Measurements from ENCODE around the gene FICD.
"Not testable (repeated sequence)": the region's sequence is repeated elsewhere in the genome, so short reads cannot be mapped to it uniquely, and the experiment has no call there.

FICD gene

DNA sequence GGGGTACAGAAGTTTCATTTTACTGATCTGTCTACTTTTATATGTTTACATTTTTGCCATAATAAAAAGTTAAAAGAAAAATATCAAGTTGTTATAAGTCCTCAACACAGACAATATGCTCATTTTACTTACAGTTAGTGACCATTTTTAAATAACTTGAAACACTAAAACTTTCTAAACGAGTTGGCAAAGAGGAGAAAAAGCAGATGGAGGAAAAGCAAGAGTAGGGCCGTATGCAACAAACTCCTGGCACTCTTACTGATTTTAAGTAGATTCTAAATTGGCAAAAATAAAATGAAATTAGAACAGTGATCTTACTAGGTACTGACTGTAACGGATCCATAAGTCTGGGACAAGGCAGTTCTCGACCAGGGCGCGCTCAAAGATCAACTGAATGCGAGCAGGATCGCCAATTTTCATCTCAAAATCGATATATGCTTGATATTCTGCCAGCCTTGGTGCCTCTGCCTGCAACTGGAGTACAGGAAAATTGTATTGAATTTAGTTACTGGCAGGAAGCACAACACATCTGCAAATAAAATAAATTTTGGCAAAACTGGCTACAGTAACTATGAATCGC, 23.6 kb downstream of the FICD start:
- no peak for DNase-seq

DNA sequence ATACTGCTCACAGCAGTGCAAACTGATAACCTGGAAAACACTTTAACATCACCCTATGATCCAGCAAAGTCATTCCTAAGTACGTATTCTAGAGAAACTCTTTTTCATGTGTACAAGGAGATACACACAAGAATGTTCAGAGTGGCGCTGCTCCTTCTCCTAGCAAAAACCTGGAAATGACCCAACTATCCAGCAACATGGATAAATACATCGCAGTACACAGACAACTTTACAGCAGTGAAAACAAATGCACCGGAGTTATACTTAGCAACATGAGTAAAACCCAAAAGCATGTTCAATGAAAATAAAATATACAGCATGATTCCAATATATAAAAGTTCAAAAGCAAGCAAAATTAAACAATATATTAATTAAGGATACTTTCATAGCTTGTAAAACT, 27.2 kb downstream of the FICD start:
- no peak for DNase-seq

DNA sequence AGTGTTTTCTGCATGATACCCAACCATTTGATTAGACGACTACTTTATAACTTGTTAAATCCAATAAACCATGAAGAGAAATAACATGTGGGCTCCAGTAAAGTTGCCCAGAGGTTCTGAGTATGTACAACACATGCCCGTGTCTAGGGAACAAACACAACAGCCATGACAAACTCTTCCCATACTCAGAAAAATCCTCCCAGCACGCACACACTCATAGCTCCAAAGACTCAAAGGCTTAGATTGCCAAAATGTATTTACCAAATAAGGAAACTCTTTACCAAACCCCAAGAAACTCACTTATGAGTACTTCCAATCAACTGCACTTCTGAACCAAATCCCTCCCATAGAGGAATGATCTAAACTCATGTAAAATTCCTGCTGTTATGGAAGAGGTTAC, 28.6 kb downstream of the FICD start:
- DNase-seq: no peak

DNA sequence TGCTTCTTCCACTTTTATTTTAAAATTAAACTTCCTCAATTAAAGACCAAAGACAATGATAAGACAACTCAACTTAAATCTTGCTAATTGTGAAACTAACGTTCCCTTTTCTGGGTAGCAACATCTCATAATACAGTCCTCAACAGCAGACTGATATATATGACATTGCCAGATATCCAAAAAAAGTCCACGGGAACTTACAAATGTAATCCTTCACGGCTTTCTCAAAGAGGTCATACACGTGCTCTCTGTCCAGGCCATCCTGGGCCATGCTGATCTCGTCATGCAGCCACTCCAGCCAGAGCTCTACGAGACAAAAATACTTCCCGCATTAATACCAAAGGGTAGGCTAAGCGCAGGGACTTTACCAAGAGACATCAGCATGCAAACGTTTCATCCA, 32.6 kb downstream of the FICD start:
- DNase-seq: no peak

DNA sequence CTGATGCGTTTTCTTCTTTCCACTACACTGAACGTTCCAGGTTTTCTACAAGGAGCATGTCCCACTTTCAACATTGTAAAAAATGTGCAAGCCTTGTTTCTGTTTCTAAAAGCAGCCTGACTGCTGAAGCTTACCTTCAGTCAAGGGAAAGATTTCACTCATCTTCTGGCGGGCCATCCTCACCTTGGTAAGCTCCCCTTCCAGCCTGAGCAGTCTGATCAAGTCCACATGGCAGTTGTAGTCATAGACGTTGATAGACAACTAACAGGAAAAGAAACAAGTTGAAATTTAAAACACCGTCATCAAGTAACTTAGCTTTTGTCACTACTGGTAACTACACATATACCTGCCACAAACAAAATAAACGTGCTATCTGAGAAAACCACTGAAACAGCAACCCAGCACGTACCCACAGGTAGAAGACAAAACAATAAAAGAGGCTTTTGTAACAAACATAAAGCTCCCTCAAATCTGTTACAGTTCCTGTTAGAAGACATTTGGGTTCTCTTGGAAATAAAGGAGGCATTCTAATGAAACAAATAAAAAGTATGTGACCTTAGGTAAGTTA, 34.0 kb downstream of the FICD start:
- DNase-seq: no peak

DNA sequence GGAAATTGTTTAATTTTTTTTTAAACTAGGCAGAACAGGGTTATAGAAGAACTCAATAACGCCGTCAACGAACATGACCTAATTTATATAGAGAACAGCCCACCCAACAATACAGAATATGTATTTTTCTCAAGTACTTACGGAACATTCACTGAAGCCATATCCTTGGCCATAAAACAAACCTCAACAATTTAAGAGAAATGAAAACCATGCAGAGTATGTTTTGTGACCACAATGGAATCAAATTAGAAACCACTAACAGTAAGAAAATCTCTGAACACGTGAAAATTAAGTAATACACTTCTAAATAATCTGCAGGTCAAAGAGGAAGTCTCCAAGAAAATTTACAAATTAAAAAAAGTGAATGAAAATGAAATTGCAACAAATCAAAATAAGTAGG, 36.5 kb downstream of the FICD start:
- no peak for DNase-seq

DNA sequence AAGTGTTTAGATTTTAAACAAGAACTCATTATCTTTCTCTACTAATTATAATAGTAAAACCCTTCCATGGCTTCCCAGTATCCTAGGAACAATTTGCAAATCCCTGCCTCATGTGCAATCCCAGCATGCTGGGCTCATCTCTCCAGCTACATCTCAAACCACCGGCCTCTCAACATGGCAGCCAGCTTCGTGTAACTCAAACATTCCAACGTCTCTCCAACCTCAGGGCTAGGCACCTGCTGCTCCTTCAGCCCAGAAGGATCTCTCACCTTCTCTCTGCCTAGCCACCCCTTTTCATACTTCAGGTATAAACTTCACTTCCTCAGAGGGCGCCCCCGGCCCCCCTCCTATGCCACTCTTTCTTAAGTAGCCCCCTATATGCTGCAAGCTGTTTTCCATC, 38.7 kb downstream of the FICD start:
- DNase-seq: no peak

DNA sequence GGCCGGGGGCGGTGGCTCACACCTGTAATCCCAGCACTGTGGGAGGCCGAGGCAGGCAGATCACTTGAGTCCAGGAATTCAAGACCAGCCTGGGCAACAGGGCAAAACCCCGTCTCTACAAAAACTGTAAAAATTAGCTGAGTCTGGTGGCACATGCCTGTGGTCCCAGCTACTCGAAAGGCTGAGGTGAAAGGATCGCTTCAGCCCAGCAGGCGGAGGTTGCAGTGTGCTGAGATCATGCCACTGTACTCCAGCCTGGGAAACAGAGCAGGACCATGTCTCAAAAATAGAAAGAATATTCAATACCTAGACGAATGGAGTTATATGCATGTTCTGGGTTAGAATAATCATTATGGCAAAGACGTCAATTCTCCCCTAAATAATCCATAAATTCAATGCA, 40.3 kb downstream of the FICD start:
- DNase-seq: not testable (repeated sequence)

DNA sequence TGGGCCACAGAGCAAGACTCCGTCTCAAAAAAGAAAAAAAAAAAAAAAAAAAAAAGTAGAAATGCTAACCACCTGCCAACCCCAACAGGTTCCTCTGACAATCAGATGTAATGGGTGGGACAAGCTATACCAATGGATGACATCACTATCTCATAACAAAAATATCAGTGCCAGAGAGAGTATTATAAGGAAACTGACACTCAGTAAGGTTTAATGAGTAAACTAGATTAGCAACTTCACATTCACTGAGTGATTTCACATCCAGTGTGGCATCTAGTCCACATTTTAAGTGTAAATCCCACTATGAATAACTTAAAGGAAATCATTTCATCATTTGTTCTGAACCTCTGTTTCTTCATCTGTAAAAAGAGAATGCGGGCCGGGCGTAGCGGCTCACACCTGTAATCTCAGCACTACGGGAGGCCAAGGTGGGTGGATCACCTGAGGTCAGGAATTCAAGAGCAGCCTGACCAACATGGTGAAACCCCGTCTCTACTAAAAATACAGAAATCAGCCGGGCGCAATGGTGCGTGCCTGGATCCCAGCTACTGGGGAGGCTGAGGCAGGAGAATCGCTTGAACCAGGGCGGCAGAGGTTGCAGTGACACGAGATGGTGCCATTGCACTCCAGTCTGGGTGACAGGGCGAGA, 44.1 kb downstream of the FICD start:
- DNase-seq: no peak

DNA sequence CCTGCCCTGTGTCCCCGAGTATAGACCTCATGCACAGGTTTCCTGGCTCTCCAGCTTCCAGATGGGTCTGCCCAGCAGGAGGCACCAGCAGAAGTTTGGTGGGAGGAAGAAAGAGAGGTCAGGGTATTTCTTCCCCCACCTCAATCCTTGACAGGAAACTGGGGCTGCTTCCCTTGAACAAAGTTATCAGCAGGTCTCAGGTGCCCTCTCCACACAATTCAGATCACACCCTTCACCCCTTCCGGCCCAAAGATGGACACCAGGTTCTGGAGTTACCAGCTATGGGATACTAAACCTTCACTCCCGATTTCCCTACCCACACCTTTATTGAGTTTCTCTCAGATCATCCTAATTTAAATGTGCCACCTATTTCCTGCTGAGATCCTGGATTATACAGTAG, 44.7 kb downstream of the FICD start:
- no peak for DNase-seq

DNA sequence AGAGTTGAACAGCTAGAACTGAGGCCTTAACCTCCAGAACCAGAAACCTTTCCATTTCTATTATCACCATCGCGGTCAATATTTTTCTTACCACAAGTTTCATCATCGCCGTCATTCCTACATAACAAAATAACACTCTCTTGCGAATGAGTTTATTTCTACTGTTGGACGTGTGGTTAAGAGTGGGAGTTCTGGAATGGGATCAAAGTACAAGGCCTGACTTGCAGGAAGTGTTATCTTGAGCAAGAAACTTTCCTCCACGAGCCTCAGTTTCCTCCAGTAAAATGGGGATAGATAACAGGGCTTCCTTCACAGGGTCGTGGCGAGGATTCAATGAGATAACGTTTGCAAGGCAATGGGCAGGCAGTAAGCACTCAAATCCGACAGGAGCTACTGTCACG, 45.2 kb downstream of the FICD start:
- DNase-seq: no peak

DNA sequence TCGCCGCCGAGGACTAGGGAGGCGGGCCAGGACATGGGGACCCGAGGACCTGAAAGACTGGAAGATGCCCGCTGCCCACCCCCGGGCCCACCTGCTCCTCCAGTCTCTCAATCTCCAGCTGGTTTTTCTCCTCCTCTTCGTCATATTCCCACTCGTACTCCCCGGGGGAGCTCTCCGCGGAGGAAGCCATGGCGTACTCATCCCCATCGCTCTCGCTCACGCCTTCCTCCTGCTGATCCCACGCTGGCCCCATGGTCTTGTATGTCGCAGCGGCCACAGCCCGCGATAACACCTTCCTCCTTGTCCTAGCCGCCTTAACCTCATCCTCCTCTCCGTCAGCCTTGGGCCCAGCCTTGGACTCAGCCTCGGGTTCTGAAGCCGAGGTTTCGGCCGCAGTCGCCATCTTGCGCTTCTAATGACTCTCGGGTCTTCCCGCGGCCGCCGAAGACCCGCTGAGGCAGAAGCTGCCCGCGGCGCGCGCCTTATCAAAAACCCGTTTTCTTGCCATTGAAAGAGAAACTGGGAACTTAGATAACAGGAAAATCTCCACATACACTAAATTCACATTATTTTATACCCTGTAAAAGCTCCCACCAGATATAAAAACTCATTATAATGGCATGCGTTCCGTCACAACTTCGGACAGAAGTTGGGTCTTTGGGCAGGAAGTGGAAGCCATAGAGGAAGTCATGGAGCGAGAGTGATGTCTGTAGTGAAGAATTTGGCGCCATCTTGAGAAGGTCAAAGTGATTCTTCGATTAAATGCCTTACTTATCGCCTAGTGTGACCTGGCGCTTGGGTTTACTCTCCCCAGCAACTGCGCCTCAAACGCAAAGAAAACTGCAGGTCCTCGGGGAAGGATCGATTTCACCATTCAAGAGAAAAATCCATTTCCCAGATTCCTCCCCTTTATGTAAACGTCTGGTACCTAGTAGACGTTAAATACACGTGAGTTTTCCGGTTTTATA, 46.0 kb downstream of the FICD start, which contains the start of gene SART3:
SART3 (minus strand) TSS at position 422 of the 968 bp plus-strand sequence; CDS start at position 403, 19 bp downstream.
- peak; percentile 72 for DNase-seq

DNA sequence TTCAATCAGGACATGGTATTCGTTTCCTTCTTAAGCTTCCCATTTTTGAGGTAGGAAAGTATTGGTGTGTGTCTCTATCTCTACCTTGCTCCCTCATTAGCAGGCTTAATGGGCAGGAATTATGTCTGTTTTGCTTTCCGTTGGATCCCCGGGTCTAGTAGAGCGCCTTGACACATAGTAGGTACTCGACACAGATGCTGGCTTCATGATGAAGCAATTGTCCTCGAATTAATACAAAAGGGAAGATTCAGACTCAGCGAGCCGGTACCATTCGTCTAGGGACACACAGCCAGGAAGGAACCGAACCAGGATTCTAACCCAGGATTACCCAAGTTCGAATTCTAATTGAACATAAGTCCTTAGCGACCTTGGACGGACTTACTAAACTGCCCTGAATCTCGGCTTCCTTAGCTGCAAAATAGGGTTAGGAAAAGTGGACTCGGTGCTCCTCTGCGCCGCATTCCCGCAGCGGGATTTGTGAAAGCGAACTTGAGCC, 46.8 kb downstream of the FICD start:
- DNase-seq: no peak

DNA sequence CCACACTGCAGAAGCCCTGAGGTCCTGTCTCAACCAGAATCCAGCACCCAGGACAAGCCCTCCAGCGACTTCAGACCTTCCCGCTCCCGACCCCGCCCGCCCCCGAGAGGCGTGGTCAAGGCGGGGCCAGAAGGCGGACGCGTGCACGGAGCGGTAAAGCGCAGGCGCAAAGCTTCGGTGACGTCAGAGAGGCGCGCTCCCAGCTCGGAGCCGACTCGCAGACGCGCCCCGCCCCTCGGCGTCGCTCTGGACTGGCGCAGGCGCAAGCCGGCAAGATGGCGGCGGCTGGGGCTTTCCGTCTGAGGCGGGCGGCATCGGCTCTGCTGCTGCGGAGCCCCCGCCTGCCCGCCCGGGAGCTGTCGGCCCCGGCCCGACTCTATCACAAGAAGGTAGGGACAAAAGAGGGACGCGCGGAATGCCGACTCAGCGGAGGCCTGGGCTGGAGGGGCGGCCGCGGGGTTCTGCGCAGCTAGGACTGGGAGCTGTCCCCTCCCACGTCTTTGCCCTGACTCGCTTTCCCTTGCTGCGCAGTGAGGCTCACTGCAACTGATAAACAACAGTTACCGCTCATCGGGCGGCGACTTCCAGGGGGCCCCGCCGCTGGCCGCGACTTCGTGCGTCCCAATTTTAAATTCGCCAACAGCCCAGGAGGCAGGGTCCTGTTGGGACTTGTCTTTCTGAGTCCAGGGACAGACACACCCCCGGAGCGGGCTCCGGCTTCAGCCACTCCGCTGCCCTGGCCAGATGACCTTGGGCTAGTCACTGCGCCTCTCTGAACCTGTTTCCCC, 47.5 kb downstream of the FICD start, which contains the start of gene ISCU:
ISCU (plus strand) TSS at position 249 of the 788 bp plus-strand sequence; CDS start at position 276, 27 bp downstream.
- DNase-seq: peak; percentile 87

DNA sequence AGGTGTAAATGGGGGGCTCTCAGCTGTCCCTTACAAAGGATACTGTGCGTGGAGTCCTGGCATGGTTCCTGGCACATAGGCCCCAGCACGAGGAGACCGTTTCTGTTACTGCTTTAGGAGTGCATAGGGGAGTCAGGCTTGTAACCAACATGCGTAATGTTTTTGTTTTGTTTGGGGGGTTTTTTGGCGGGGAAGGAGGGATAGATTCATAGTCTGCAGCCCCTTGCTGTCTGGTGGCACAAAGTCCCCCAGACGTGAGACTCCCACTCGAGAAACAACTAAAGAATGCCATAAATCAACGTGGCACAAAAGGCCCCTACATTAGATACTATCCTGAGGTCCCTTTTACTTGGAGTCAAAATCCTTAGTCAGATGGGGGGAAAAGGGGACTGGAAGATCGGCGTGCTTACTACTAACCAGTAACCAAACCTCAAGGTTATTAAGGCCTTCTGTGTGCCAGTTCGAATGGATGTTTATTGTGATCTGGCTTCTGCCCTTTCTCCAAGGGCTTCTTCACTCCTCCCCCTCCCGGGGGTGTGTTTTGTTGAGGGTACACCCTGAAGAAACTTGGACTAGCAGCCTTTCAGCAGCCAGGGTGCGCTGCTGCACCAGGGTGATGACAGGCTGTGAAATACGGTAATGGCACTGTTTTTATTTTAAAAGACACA, 48.2 kb downstream of the FICD start:
- peak; percentile 29 for DNase-seq

DNA sequence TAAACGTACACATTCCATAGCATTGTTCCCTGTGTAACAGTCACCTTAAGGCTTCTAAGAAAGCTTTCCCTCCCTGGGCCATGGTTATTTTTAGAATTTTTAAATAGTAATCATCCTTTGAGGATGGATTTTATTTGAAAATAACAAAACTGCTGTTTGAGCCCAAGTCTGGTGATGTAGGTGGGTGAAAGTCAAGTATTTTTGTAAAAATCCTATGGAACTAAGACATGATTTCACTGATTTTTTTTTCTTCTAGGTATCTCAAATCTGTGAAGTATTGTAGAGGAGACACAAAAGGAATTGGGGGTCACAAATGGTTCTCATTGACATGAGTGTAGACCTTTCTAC, 48.7 kb downstream of the FICD start:
- no peak for DNase-seq

DNA sequence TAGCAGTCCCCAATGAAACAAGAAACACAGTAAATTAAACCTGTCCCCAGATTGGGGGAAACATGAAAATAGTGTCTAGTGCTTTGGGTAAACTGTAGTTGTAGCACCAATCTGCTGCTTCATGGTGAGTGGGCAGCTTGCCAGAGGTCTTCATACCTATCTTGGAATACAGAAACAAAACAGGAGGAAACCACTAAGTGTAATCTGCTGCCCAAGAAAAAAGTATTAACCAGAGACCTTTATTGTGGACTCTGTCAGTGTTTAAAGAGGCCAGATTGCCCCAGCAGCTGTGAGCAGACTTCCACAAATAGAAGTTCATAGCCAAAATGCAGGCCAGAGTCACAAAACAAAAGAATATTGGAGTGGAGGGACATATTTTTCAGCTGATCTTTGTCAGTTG, 49.6 kb downstream of the FICD start:
- no peak for DNase-seq

DNA sequence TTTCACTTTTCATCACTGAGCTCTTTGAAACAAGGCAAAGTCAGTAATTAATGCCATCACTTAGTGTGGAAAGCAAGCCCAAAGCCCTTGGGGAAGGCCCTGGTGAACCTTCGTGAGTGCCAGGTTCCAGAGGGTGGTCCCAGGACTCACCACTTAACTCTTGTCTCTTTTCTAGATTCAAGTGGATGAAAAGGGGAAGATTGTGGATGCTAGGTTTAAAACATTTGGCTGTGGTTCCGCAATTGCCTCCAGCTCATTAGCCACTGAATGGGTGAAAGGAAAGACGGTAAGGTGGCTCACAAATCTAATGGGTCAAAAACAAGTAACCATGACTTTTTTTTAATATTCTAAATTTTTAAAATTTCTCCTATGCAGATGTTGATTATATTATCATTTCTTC, 50.1 kb downstream of the FICD start:
- no peak for DNase-seq

DNA sequence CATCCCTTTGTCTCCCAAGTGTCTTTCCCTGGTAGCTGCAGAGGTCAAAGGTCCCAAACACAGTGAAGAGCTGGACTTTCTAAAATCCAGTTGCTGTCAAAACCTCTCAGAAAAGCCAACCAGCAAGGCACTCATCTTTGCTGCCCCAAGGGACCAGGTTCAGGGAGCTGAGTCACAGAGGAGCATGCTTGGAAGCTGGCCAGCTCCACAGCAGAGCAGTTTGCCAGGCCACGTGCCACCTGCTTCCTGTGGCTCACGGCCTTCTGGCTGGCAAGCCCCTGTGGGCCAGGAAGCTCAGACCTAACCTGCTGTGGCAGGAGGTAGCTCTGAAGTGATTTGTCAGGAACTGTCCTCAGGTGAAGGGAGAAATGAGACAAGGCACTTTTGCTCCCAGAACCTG, 50.9 kb downstream of the FICD start:
- peak; percentile 89 for DNase-seq

DNA sequence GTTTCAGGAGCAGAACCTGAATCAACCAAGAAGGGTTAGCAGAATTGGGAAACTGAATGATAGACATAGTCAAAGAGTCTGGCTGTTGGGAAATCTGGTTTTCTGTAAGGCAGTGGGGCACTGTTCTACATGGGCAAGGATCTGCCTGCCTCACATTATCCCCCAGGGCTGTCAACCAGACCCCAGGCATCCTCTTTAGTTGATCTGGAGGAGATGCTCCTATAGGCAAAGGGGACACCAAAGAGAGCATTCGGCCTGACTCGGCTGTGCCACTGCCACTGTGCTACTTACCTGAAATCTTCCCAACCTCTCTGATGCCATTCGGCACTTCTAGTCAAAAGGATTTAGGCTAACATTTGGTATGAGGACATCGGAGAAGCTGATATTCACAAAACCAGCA, 51.4 kb downstream of the FICD start:
- DNase-seq: no peak

DNA sequence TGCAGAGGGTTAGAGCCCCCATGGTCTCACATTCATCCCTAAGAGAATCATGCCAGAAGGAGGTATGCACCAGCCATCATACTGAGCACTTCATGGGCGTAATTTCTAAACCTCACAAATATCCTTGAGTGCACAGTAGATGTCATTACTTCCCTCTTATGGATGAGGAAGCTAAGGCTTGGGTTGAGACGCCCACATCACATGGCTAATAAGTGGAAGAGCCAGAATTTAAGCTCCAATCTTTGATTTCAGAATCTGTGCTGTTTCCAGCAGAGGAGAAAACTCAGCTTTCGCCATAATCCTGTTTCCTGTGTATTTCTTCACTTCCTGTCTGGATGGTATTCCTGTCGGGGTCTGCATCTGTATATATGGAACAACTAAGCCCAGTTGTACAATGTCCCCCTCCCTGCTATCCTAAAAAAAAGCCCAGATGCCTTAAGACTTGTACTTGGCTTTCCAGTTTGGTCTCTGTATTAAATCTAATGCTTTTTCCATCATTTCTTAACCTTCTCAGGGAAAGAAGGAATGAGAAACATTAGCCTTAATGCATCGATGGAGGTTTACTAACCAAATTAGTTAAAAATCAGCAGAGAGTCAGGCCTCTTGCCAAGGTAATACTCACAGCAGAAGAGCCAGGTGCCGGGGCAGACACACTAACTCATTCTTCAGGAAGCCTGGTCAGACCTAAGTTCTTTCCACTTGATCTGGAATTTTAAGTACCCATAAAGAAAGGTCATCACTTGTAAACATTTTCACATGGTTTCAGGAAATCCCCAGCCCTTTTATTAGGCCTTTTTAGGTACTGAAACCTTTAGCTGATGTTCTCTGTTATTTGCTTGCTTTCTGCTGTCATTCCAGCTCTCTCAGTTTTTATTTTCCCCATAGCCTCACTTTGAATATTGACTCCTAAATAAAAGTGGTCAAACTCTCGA, 52.6 kb downstream of the FICD start:
- no peak for DNase-seq
